IMR-90 (cell line): ENCODE data around the gene CD80.

Experiments
- CTCF ChIP-seq: conservative IDR thresholded peaks from 2 replicates; pipeline ENCODE4 v1.5.1; 2012; ENCODE audit warnings: mild to moderate bottlenecking, low read depth, low read length, improper control_type of control experiment
- RCOR1 ChIP-seq: IDR thresholded peaks from 2 replicates; pipeline ENCODE4 v1.6.1; 2012; ENCODE audit warnings: mild to moderate bottlenecking, low read length, improper control_type of control experiment; ENCODE audit not compliant: insufficient replicate concordance

- TF ChIP-seq CTCF = no peak
- no peak for TF ChIP-seq RCOR1
Measured at GRCh38 chr3:119530456-119530855, 29.0 kb downstream of the CD80 start.
